Right lobe of liver (tissue), 6 donors: ENCODE data around the gene SCRT2. TPM values are rescaled to one million over a fixed set of nuclear protein-coding genes. Genes with fewer than 3 reads are reported as not detected.
A peak's percentile ranks its signal among the peaks of the same experiment; 100 is the strongest.

Source experiments
- ATAC-seq, 4 donors: fragments of 200-7000 bp; cut with Tn5 transposase; one replicate each; pipeline ENCODE4 v1.9.1; 2020; ENCODE audit warnings: mild to moderate bottlenecking in 4 of 4, moderate library complexity in 4 of 4
- DNase-seq, 3 donors: peaks; one replicate each; pipeline ENCODE4 v3.0.0-alpha.2; 2020
- H3K27ac ChIP-seq, 3 donors: fragments of 200-600 bp; one replicate each; pipeline ENCODE4 v1.8.0; 2022
- H3K27me3 ChIP-seq, 2 donors: fragments of 200-600 bp; one replicate each; pipeline ENCODE4 v1.8.0; 2022
- H3K36me3 ChIP-seq, 4 donors: fragments of 200-600 bp; sonication (generic) in 1 of 4; one replicate each; pipeline versions ENCODE4 v1.5.1 to v1.8.0; 2017 to 2022; ENCODE audit warnings: control low read depth in 1 of 4
- H3K4me1 ChIP-seq, 4 donors: fragments of 200-600 bp; sonication (generic) in 1 of 4; one replicate each; pipeline versions ENCODE4 v1.5.1 to v1.8.0; 2017 to 2022; ENCODE audit warnings: control low read depth in 1 of 4
- H3K4me3 ChIP-seq, 3 donors: fragments of 200-600 bp; one replicate each; pipeline ENCODE4 v1.8.0; 2022
- H3K9me3 ChIP-seq, 4 donors: fragments of 200-600 bp; sonication (generic) in 1 of 4; one replicate each; pipeline versions ENCODE4 v1.5.1 to v1.8.0; 2017 to 2022; ENCODE audit warnings: control low read depth in 1 of 4
- CTCF ChIP-seq, 4 donors: fragments of 200-600 bp in 3 of 4; fragments of 450-650 bp in 1 of 4; IDR thresholded peaks; one replicate each; pipeline versions ENCODE4 v1.5.1 to v1.8.0; 2016 to 2022; ENCODE audit warnings: antibody characterized with exemption in 4 of 4, mild to moderate bottlenecking in 2 of 4
- POLR2A ChIP-seq: fragments of 450-650 bp; IDR thresholded peaks from one replicate; pipeline ENCODE4 v1.6.1; 2017; ENCODE audit warnings: antibody characterized with exemption, mild to moderate bottlenecking
- WGBS: methylation state at CpG from one replicate; pipeline ENCODE4 v1.1.6; 2018; ENCODE audit warnings: low coverage, low lambda C conversion rate; ENCODE audit not compliant: insufficient coverage; ENCODE audit errors: missing lambda C conversion rate; 5-methylcytosine and 5-hydroxymethylcytosine counted together
- intact Hi-C, 2 donors: fragments of 100-400 bp; cut with DNase I; formaldehyde crosslinking; loops; one replicate each; pipeline versions ENCODE4 v1.11.2 to v1.14.1; 2022
- total RNA-seq, 6 experiments: library from RNA; depleted of rRNA in 2 of 6; stranded (reverse); fragments of >200 nt in 2 of 6; fragmentation: NEBNext Ultra II Directional in 3 of 6; extraction: Animal tissue kit (Norgen Biotek cat#: 25700) in 3 of 6; gene quantifications; one replicate each; pipeline versions ENCODE4 v1.1.0 to v1.2.4, GENCODE V29; 2016 to 2023
- donor health status: DM: no; HTN: yes; CAD: no.
- donor health status: DM: no; HTN: no; CAD: no.
- donor health status: DM: no; HTN: no; CAD: no.
- donor health status: DM: no; HTN: yes; CAD: no.
- donor health status: DM: no; HTN: yes; CAD: no.

The SCRT2 gene
- total RNA-seq, 6 experiments from 2014 or later, result not detected

- Histone ChIP-seq H3K27me3 (peaks cover 0 to 12% of the 10 kb centered on the region in 2 donors), H3K4me1 (peaks cover 0 to 13% (median 0%) of the 10 kb centered on the region in 4 donors), H3K27ac (no peak overlapping the region), H3K36me3 (no peaks in the 10 kb centered on the region), H3K9me3 (no peaks in the 10 kb centered on the region), H3K4me3 (no peak overlapping the region)
- DNase-seq, result no peak
- ATAC-seq, result no peak
- WGBS, result 3% methylated on average over 17 of the region's 25 CpGs
- intact Hi-C loops, result no loop called here
- TF ChIP-seq CTCF (IDR thresholded peaks at IDR 0.05), result no peak
- TF ChIP-seq POLR2A, result no peak
These were observed 559 bp downstream of the SCRT2 start for GRCh38 chr20:675033-675452.

DNA sequence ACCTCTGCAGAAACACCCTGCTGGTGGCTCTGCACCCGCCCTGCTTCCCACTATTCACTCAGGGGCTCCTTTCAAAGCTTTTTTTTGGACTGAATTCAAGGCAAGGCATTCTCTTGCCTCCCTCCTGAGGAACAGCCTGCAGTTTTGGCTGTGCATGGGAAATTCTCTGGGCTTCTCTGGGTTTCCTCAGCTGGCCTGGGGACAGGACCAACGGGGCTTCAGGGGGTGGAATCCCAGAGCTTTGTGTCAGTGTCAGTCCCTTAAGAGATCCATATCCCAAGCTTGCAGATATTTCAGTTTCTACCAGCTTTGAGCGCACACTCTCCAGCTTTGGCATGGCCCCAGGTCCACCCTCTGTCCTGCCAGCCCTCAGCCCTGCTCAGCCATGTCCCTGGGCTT is 2.0 kb downstream of the SCRT2 start:
- H3K27me3 ChIP-seq, result peaks cover 0 to 10% of the 10 kb centered on the region in 2 donors
- intact Hi-C loops, result no loop called here
- H3K9me3 ChIP-seq, result no peaks in the 10 kb centered on the region
- H3K4me1 ChIP-seq, result peaks cover 0 to 13% (median 0%) of the 10 kb centered on the region in 4 donors
- H3K36me3 ChIP-seq, result no peaks in the 10 kb centered on the region
- H3K27ac ChIP-seq, result no peak overlapping the region
- DNase-seq, result peak in 1 of 3 donors; percentile 37
- WGBS, result no CpG with 5 or more reads among the region's 3 CpGs
- ATAC-seq, result no peak
- H3K4me3 ChIP-seq, result no peak overlapping the region
- TF ChIP-seq POLR2A (no peak), CTCF (IDR thresholded peaks at IDR 0.05) (no peak)

GRCh38 chr20:672963-673602 is 2.5 kb downstream of the SCRT2 start:
- no peak overlapping the region for H3K27ac ChIP-seq
- H3K36me3 ChIP-seq, result no peaks in the 10 kb centered on the region
- peak in 2 of 4 donors; percentile 13 to 17 for TF ChIP-seq CTCF (IDR thresholded peaks at IDR 0.05)
- no peak for TF ChIP-seq POLR2A
- peaks cover 0 to 6% of the 10 kb centered on the region in 2 donors for H3K27me3 ChIP-seq
- intact Hi-C loops, result no loop called here
- no peak overlapping the region for H3K4me3 ChIP-seq
- peaks cover 0 to 13% (median 0%) of the 10 kb centered on the region in 4 donors for H3K4me1 ChIP-seq
- no peaks in the 10 kb centered on the region for H3K9me3 ChIP-seq
- peak in 1 of 3 donors; percentile 40 for DNase-seq
- 20% methylated on average over 2 of the region's 7 CpGs for WGBS
- ATAC-seq, result no peak

GRCh38 chr20:671252-672030 is 4.2 kb downstream of the SCRT2 start:
- no peak for ATAC-seq
- H3K9me3 ChIP-seq, result no peaks in the 10 kb centered on the region
- no peaks in the 10 kb centered on the region for H3K27me3 ChIP-seq
- 33% methylated on average over 9 of the region's 9 CpGs for WGBS
- H3K27ac ChIP-seq, result no peak overlapping the region
- H3K4me1 ChIP-seq, result peaks cover 0 to 12% (median 0%) of the 10 kb centered on the region in 4 donors
- peak in 1 of 3 donors; percentile 22 for DNase-seq
- H3K36me3 ChIP-seq, result no peaks in the 10 kb centered on the region
- intact Hi-C loops, result no loop called here
- TF ChIP-seq CTCF (IDR thresholded peaks at IDR 0.05), result no peak
- no peak for TF ChIP-seq POLR2A
- H3K4me3 ChIP-seq, result no peak overlapping the region
